Smooth muscle cell (in vitro differentiated cells): ENCODE results near the gene CHST8. TPM values are rescaled to one million over a fixed set of nuclear protein-coding genes. Genes with fewer than 3 reads are reported as not detected.
A peak's percentile ranks its signal among the peaks of the same experiment; 100 is the strongest.

Experiments
- DNase-seq: peaks from one replicate; lab custom pipeline; 2025; ENCODE audit not compliant: unreplicated experiment; lab: John Stamatoyannopoulos, UW
- H2AFZ ChIP-seq: fragments of 200-600 bp; sonication (generic); 2 replicates; pipeline ENCODE4 v1.6.0; 2016; ENCODE audit warnings: antibody characterized with exemption, low read depth, mild to moderate bottlenecking
- H3F3A ChIP-seq: fragments of 200-600 bp; sonication (generic); 2 replicates; pipeline ENCODE4 v1.6.0; 2017; ENCODE audit warnings: antibody characterized with exemption, low read depth
- H3K27ac ChIP-seq: fragments of 200-600 bp; sonication (generic); 2 replicates; pipeline ENCODE4 v1.5.1; 2016; ENCODE audit warnings: low read depth, mild to moderate bottlenecking
- H3K27me3 ChIP-seq: fragments of 200-600 bp; sonication (generic); 2 replicates; pipeline ENCODE4 v1.6.1; 2016; ENCODE audit warnings: low read depth, mild to moderate bottlenecking
- H3K36me3 ChIP-seq: fragments of 200-600 bp; sonication (generic); 2 replicates; pipeline ENCODE4 v1.5.1; 2016; ENCODE audit warnings: low read depth
- H3K4me1 ChIP-seq: fragments of 200-600 bp; sonication (generic); 2 replicates; pipeline ENCODE4 v1.5.1; 2016; ENCODE audit warnings: low read depth
- H3K4me2 ChIP-seq: fragments of 200-600 bp; sonication (generic); 2 replicates; pipeline ENCODE4 v1.6.0; 2016; ENCODE audit warnings: mild to moderate bottlenecking
- H3K4me3 ChIP-seq: fragments of 200-600 bp; sonication (generic); 2 replicates; pipeline ENCODE4 v1.5.1; 2016; ENCODE audit warnings: mild to moderate bottlenecking
- H3K79me2 ChIP-seq: fragments of 200-600 bp; sonication (generic); 2 replicates; pipeline ENCODE4 v1.6.0; 2016; ENCODE audit warnings: low read depth, mild to moderate bottlenecking
- H3K9ac ChIP-seq: fragments of 200-600 bp; sonication (generic); 2 replicates; pipeline ENCODE4 v1.6.0; 2016; ENCODE audit warnings: low read depth
- H3K9me3 ChIP-seq: fragments of 200-600 bp; sonication (generic); replicated peaks from 2 replicates; pipeline ENCODE4 v1.5.1; 2016; ENCODE audit warnings: low read depth
- H4K20me1 ChIP-seq: fragments of 200-600 bp; sonication (generic); 2 replicates; pipeline ENCODE4 v1.6.0; 2016; ENCODE audit warnings: low read depth
- CTCF ChIP-seq: fragments of 200-600 bp; sonication (generic); IDR thresholded peaks from 2 replicates; pipeline ENCODE4 v1.5.1; 2017; ENCODE audit warnings: borderline replicate concordance, mild to moderate bottlenecking, antibody characterized with exemption; ENCODE audit not compliant: insufficient read depth, poor library complexity, severe bottlenecking
- WGBS: methylation state at CpG from one replicate; pipeline ENCODE4 v1.1.7; 2016; ENCODE audit warnings: low lambda C conversion rate; 5-methylcytosine and 5-hydroxymethylcytosine counted together
- polyA plus RNA-seq: library from polyadenylated mRNA; unstranded; fragments of >200 nt; fragmentation: Nextera tagmentation; extraction: Ambion mirVana; gene quantifications from 2 replicates; pipeline ENCODE4 v1.2.1, GENCODE V29; 2016
- total RNA-seq: library from RNA; depleted of rRNA; stranded (reverse); fragments of >200 nt; gene quantifications from 2 replicates; pipeline ENCODE4 v1.2.3, GENCODE V29; 2014

Gene CHST8
- total and polyA plus RNA-seq, 2 experiments from 2014 or later: not detected

GRCh38 chr19:33622809-33623511 is 1.2 kb downstream of the CHST8 start:
- H3K4me2 ChIP-seq: peak overlapping the region; percentile 92
- H3F3A ChIP-seq: no peaks in the 10 kb centered on the region
- H3K36me3 ChIP-seq: no peaks in the 10 kb centered on the region
- no peak overlapping the region for H3K27ac ChIP-seq
- peak overlapping the region; percentile 45 for H3K4me3 ChIP-seq
- H3K9me3 ChIP-seq: no peaks in the 10 kb centered on the region
- DNase-seq: no peak
- peaks cover 83% of the 10 kb centered on the region for H3K27me3 ChIP-seq
- TF ChIP-seq CTCF: no peak
- H3K79me2 ChIP-seq: no peaks in the 10 kb centered on the region
- H4K20me1 ChIP-seq: no peaks in the 10 kb centered on the region
- 3% methylated on average over 37 of the region's 64 CpGs for WGBS
- no peak overlapping the region for H2AFZ ChIP-seq
- peaks cover 11% of the 10 kb centered on the region for H3K4me1 ChIP-seq
- H3K9ac ChIP-seq: no peak overlapping the region

- peaks cover 69% of the 10 kb centered on the region for H3K27me3 ChIP-seq
- TF ChIP-seq CTCF: no peak
- H3K4me1 ChIP-seq: peaks cover 11% of the 10 kb centered on the region
- H4K20me1 ChIP-seq: no peaks in the 10 kb centered on the region
- no peak overlapping the region for H3K9ac ChIP-seq
- H3K4me2 ChIP-seq: no peak overlapping the region
- no peak overlapping the region for H2AFZ ChIP-seq
- 70% methylated on average over 5 of the region's 5 CpGs for WGBS
- no peak overlapping the region for H3K27ac ChIP-seq
- no peaks in the 10 kb centered on the region for H3F3A ChIP-seq
- H3K9me3 ChIP-seq: no peaks in the 10 kb centered on the region
- H3K4me3 ChIP-seq: no peak overlapping the region
- no peaks in the 10 kb centered on the region for H3K79me2 ChIP-seq
- H3K36me3 ChIP-seq: no peaks in the 10 kb centered on the region
- no peak for DNase-seq
These were observed 2.8 kb downstream of the CHST8 start for GRCh38 chr19:33624586-33624985.

GRCh38 chr19:33627526-33627925 is 5.8 kb downstream of the CHST8 start:
- DNase-seq: no peak
- Histone ChIP-seq H3F3A (no peaks in the 10 kb centered on the region), H3K27me3 (peaks cover 41% of the 10 kb centered on the region), H4K20me1 (no peaks in the 10 kb centered on the region), H3K9ac (no peak overlapping the region), H3K36me3 (no peaks in the 10 kb centered on the region), H3K79me2 (no peaks in the 10 kb centered on the region), H3K4me2 (no peak overlapping the region), H2AFZ (no peak overlapping the region), H3K4me1 (peaks cover 5% of the 10 kb centered on the region), H3K27ac (no peak overlapping the region), H3K9me3 (no peaks in the 10 kb centered on the region), H3K4me3 (no peak overlapping the region)
- TF ChIP-seq CTCF: no peak
- 91% methylated on average over 5 of the region's 5 CpGs for WGBS
